LNCaP clone FGC (cell line): Measurements from ENCODE around the gene RAPGEF5.

Experiments used
- DNase-seq: peaks from one replicate; pipeline ENCODE4 v3.0.0-alpha.2; 2011; ENCODE audit warnings: low read depth
- H3K4me3 ChIP-seq: 2 replicates; pipeline ENCODE4 v1.5.1; 2011; ENCODE audit warnings: mild to moderate bottlenecking, low read depth, low read length, control low read depth
- CTCF ChIP-seq: IDR thresholded peaks from 2 replicates; pipeline ENCODE4 v1.5.1; 2012; ENCODE audit warnings: mild to moderate bottlenecking; ENCODE audit not compliant: control insufficient read depth, insufficient read depth; ENCODE audit errors: extremely low read depth

The RAPGEF5 gene

DNA sequence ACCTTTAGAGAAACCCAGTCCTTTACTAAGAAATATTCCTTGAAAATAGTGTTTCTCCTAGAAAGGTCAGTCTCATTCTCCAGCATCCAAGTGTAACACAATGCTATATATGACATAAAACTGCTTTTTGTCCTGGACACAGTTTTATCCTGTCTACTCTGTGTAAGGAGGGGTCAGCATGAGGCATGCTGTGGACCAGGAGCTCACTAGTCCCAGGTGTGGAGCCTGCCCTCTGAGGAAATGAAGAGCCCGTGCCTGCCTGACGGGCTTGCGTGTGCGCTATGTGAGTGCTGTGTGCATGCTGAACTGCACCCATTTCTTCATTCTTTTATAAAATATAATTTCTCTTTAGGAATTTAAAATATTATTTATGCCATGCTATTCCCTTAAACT is 228.4 kb downstream of the RAPGEF5 start:
- no peak for TF ChIP-seq CTCF
- DNase-seq, result no peak

DNA sequence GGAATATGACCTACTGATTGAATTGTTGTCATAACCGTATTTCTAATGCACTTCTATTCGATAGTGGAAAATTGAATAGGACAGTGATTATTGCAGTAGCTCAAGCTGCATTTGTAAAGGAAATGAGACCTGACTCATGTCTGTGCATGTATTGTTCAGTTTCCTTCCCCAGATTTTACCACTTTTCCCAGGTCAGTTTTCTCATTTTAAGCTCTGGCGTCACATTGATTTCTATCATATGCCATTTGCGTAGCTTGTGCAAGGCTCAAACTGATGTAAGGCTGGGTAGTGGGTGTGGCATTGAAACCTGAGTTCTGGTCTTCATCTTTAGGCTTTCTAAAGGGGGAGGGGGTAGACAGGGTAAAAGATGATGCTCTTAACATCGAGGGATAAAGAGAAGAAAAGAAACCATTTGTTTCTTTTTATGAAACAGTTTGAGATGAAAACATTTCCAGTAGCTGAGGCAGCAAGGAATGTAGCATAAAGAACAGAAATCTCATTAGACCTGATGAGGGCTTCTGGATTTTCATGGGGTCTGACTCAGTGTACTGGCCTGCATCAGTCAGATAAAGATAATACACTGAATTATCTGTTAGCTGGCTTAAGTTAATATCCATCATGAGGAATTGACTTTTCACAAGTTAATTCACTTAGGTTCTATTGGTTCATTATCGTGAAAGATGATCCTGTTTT is 229.0 kb downstream of the RAPGEF5 start:
- DNase-seq, result no peak
- TF ChIP-seq CTCF, result no peak
- H3K4me3 ChIP-seq, result no peak overlapping the region

More for the DNA sequence above, 228.4 kb downstream of the RAPGEF5 start:
- no peak overlapping the region for H3K4me3 ChIP-seq

GRCh38 chr7:22125436-22125835 is 231.5 kb downstream of the RAPGEF5 start:
- no peak for TF ChIP-seq CTCF
- no peak overlapping the region for H3K4me3 ChIP-seq
- no peak for DNase-seq

DNA sequence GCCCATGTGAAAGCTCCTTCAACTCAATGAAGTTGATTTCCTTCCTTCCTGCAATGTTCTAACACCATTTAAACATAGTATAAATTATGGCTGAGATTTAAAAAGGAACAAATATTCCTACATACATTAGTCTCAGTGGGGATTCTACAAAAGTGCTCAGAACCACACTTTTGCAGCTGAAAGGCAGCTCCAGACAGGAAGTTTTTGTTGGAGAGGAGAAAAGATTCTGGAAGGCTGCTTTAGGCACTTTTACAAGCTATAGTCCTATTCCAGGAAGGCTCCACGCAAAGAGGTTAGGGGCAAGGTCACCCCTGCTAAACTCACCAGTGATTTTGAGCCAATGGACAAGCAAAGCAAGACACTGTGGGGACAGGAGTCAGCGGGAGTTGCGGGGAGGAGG is 232.0 kb downstream of the RAPGEF5 start:
- no peak for DNase-seq
- H3K4me3 ChIP-seq, result no peak overlapping the region
- TF ChIP-seq CTCF, result no peak

- H3K4me3 ChIP-seq, result no peak overlapping the region
- no peak for DNase-seq
- TF ChIP-seq CTCF, result no peak
Measured at GRCh38 chr7:22123139-22123538, 233.8 kb downstream of the RAPGEF5 start.

GRCh38 chr7:22121702-22122474 is 235.1 kb downstream of the RAPGEF5 start:
- DNase-seq, result no peak

More at GRCh38 chr7:22121702-22122474, 235.1 kb downstream of the RAPGEF5 start:
- TF ChIP-seq CTCF, result no peak
- no peak overlapping the region for H3K4me3 ChIP-seq
